Fibroblast of skin of right biceps (primary cell): ENCODE results near the gene C1QTNF6.

Source experiments
- DNase-seq: peaks from one replicate; pipeline ENCODE4 v3.0.0-alpha.2; 2013

Gene C1QTNF6

GRCh38 chr22:37139762-37140161 is 48.3 kb downstream of the C1QTNF6 start:
- no peak for DNase-seq

- DNase-seq, result peak; percentile 34
Measured at GRCh38 chr22:37138849-37139561, 49.0 kb downstream of the C1QTNF6 start.

DNA sequence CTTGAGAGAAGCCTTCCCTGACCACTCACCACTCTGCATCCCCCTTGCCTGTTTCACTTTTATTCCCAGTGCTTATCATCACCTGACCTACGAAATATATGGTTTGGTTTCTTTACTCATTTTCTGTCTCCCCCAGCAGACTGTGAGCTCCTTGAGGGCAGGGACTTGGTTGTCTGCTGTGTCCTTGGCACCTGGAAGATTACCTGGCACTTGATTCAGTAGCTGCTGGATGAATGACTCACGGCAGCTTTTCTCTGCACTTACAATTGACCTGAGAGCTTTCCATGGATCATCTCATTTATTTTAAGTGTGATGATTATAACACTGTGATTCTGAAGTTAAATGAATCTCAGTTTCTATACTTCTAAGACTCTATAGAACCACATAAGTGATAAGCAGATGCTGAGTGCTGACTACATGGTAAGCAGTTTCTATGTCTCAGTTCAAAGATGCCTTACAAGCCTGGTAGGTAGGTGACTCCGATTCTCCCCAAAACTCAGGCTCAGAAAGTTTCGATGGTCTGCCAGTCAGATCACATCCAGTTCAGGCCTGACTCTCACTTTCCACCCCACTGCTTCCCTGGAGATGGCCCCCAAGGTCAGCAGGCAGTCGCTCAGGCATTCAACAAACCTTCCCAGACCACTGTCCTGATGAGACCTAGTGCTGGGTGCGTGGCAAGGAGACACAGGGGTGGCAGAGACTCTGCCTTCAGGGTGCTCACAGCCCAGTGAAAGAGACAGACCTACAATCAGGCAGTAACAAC is 50.0 kb downstream of the C1QTNF6 start:
- no peak for DNase-seq

- DNase-seq, result no peak
Measured at GRCh38 chr22:37137131-37137530, 50.9 kb downstream of the C1QTNF6 start.

- DNase-seq, result no peak
Measured at GRCh38 chr22:37135023-37135422, 53.0 kb downstream of the C1QTNF6 start.

DNA sequence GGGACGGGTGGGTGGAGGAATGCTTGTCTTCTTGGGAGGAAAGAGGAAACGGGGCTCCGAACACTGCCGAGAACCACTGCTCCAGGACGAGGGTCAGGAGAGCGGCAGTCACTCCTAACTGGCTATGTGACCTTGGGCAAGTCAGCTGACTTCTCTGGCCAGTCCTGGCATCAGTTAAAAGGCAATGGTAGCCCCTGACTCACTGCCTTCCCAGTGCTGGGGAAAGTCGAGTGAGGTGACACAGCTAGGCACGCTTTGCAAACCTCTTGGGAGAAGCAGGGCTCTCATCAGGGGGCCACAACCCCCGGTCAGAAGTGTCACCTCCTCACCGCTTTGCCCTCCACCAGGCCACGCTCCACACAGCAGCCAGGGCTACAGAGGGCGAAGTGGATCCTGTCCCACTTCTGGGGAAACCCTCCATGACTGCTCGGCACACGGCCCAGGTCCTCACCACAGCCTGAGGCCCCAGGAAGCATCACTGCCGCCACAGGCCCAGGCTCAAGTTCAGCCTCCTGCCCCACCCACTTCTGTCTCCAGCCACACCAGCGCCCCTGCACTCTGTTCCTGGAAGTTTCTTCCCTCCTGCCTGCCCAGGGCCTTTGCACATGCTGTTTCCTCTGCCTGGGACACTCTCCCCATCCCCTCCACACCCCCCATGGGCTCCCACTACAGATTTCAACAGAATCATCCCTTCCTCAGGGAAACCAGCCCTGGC is 54.6 kb downstream of the C1QTNF6 start:
- no peak for DNase-seq

GRCh38 chr22:37132773-37133172 is 55.3 kb downstream of the C1QTNF6 start:
- DNase-seq, result no peak
